GM23338 (cell line): ENCODE results near the gene TRAM2. TPM values are rescaled to one million over a fixed set of nuclear protein-coding genes. Genes with fewer than 3 reads are reported as not detected.

Experiments used
- ATAC-seq: fragments of 200-7000 bp; cut with Tn5 transposase; 3 replicates; pipeline ENCODE4 v1.9.1; 2020
- DNase-seq: peaks from one replicate; pipeline ENCODE4 v3.0.0-alpha.2; 2015; ENCODE audit warnings: low spot score
- H2AFZ ChIP-seq: fragments of 200-600 bp; sonication (generic); 2 replicates; pipeline ENCODE4 v1.8.0; 2016; ENCODE audit warnings: antibody characterized with exemption, mild to moderate bottlenecking, moderate library complexity
- H3F3A ChIP-seq: fragments of 200-600 bp; sonication (generic); replicated peaks from 2 replicates; pipeline ENCODE4 v1.8.0; 2017; ENCODE audit warnings: antibody characterized with exemption, mixed run types, low read depth
- H3K27ac ChIP-seq: fragments of 200-600 bp; sonication (generic); 2 replicates; pipeline ENCODE4 v1.6.1; 2016; ENCODE audit warnings: low read depth
- H3K27me3 ChIP-seq: fragments of 200-600 bp; sonication (generic); 2 replicates; pipeline ENCODE4 v1.8.0; 2016; ENCODE audit warnings: mild to moderate bottlenecking, mixed run types, moderate library complexity; ENCODE audit not compliant: insufficient read depth
- H3K36me3 ChIP-seq: fragments of 200-600 bp; sonication (generic); 2 replicates; pipeline ENCODE4 v1.8.0; 2016; ENCODE audit warnings: mild to moderate bottlenecking; ENCODE audit not compliant: insufficient read depth
- H3K4me1 ChIP-seq: fragments of 200-600 bp; sonication (generic); 2 replicates; pipeline ENCODE4 v1.8.0; 2016; ENCODE audit warnings: mild to moderate bottlenecking, moderate library complexity; ENCODE audit not compliant: insufficient read depth
- H3K4me2 ChIP-seq: fragments of 200-600 bp; sonication (generic); 2 replicates; pipeline ENCODE4 v1.7.1; 2017; ENCODE audit warnings: mixed run types
- H3K4me3 ChIP-seq: fragments of 200-600 bp; sonication (generic); 2 replicates; pipeline ENCODE4 v1.6.1; 2016; ENCODE audit warnings: mixed run types
- H3K79me2 ChIP-seq: fragments of 200-600 bp; sonication (generic); replicated peaks from 2 replicates; pipeline ENCODE4 v1.8.0; 2017; ENCODE audit warnings: mild to moderate bottlenecking; ENCODE audit not compliant: insufficient read depth
- H3K9me2 ChIP-seq: fragments of 200-600 bp; sonication (generic); 2 replicates; pipeline ENCODE4 v1.8.0; 2017; ENCODE audit not compliant: insufficient read depth
- H4K20me1 ChIP-seq: fragments of 200-600 bp; sonication (generic); replicated peaks from 2 replicates; pipeline ENCODE4 v1.8.0; 2017; ENCODE audit warnings: mild to moderate bottlenecking; ENCODE audit not compliant: insufficient read depth
- H3K27ac Mint-ChIP-seq: 2 replicates; pipeline ENCODE4 v1.8.0; 2020; ENCODE audit warnings: inconsistent platforms, mild to moderate bottlenecking, moderate library complexity, mixed read lengths
- H3K27me3 Mint-ChIP-seq: 3 replicates; pipeline ENCODE4 v1.8.0; 2022; ENCODE audit warnings: low read depth, mild to moderate bottlenecking, moderate library complexity, mixed read lengths, inconsistent platforms; ENCODE audit not compliant: insufficient read depth, poor library complexity
- H3K36me3 Mint-ChIP-seq: 3 replicates; pipeline ENCODE4 v1.8.0; 2021; ENCODE audit warnings: low read depth, mild to moderate bottlenecking, inconsistent platforms, moderate library complexity, mixed read lengths
- H3K4me1 Mint-ChIP-seq: 3 replicates; pipeline ENCODE4 v1.8.0; 2020; ENCODE audit warnings: mild to moderate bottlenecking, inconsistent platforms, mixed read lengths
- H3K4me3 Mint-ChIP-seq: 3 replicates; pipeline ENCODE4 v1.8.0; 2021; ENCODE audit warnings: moderate library complexity, mild to moderate bottlenecking, inconsistent platforms, mixed read lengths
- H3K9me3 Mint-ChIP-seq: 3 replicates; pipeline ENCODE4 v1.8.0; 2020; ENCODE audit warnings: moderate library complexity, mild to moderate bottlenecking, inconsistent platforms, mixed read lengths
- CREB1 ChIP-seq: fragments of 250-450 bp; sonication (Bioruptor Pico); IDR thresholded peaks from 2 replicates; pipeline ENCODE4 v1.5.0; 2020; ENCODE audit warnings: low read depth, mild to moderate bottlenecking, moderate library complexity
- EZH2 ChIP-seq: fragments of 200-600 bp; sonication (generic); IDR thresholded peaks from one replicate; pipeline ENCODE4 v1.8.0; 2017; ENCODE audit warnings: antibody characterized with exemption, mild to moderate bottlenecking, low read depth; ENCODE audit not compliant: unreplicated experiment
- JUNB ChIP-seq: IDR thresholded peaks from one replicate; pipeline ENCODE4 v1.6.1; 2016; ENCODE audit warnings: antibody characterized with exemption; ENCODE audit not compliant: unreplicated experiment
- NANOG ChIP-seq: IDR thresholded peaks from 2 replicates; pipeline ENCODE4 v1.6.1; 2016; ENCODE audit warnings: antibody characterized with exemption, borderline replicate concordance
- POLR2AphosphoS5 ChIP-seq: IDR thresholded peaks from 2 replicates; pipeline ENCODE4 v1.6.1; 2016; ENCODE audit warnings: antibody characterized with exemption, low read depth
- STAT1 ChIP-seq: IDR thresholded peaks from one replicate; pipeline ENCODE4 v1.6.1; 2016; ENCODE audit warnings: antibody characterized with exemption; ENCODE audit not compliant: unreplicated experiment
- ZNF114 ChIP-seq: fragments of 250-450 bp; sonication (Bioruptor Pico); IDR thresholded peaks from 2 replicates; pipeline ENCODE4 v1.5.0; 2020; ENCODE audit warnings: mild to moderate bottlenecking, moderate library complexity
- ZNF331 ChIP-seq: fragments of 250-450 bp; sonication (Bioruptor Pico); IDR thresholded peaks from 2 replicates; pipeline ENCODE4 v1.5.0; 2020; ENCODE audit warnings: low read depth, mild to moderate bottlenecking, moderate library complexity
- polyA plus RNA-seq: library from polyadenylated mRNA; unstranded; fragments of >200 nt; fragmentation: Nextera tagmentation; extraction: Ambion mirVana; gene quantifications from 2 replicates; pipeline ENCODE4 v1.2.1, GENCODE V29; 2016
- total RNA-seq: library from RNA; depleted of rRNA; stranded (reverse); fragments of >200 nt; shearing (Covaris generic); gene quantifications from 2 replicates; pipeline ENCODE4 v1.2.3, GENCODE V29; 2014
- TF ChIP-seq, protein P1 (sequence below), 2 experiments: fragments of 200-600 bp in 1 of 2; sonication (generic) in 1 of 2; conservative IDR thresholded peaks; 2 replicates each; pipeline versions ENCODE4 v1.5.1 to v1.6.1; 2016 to 2017; ENCODE audit warnings: antibody characterized with exemption in 2 of 2, low read depth in 2 of 2, mild to moderate bottlenecking in 2 of 2, moderate library complexity in 1 of 2
- TF ChIP-seq, protein P2 (sequence below): IDR thresholded peaks from 2 replicates; pipeline ENCODE4 v1.6.1; 2016; ENCODE audit warnings: antibody characterized with exemption
- TF ChIP-seq, protein P3 (sequence below): IDR thresholded peaks from one replicate; pipeline ENCODE4 v1.6.1; 2018; ENCODE audit warnings: antibody characterized with exemption; ENCODE audit not compliant: unreplicated experiment
- TF ChIP-seq, protein P4 (sequence below): fragments of 250-450 bp; sonication (Bioruptor Pico); IDR thresholded peaks from 2 replicates; pipeline ENCODE4 v1.5.0; 2020; ENCODE audit warnings: mild to moderate bottlenecking, moderate library complexity

TRAM2 gene
- total and polyA plus RNA-seq, 2 experiments from 2014 or later, result 4.0 to 14.0 TPM

DNA sequence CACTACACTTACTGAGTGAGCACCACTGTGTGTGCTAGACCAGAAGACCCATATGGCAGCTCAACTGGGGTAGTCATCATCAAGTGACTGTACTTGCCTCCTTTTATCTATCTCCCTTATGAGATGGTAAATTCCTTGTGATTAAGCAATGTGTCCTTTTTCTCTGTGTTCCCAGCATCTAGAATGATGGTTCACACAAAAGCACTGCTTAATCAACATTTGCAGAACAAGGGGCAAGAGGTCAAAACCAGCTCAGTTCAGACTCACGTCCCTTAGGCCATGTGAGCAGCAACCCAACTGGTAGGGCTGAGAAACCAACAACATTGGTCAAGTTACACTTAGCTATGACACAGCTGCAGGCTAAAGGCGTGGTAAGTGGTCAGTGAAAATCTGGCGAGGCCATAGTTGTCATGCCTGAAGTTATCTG is 10.0 kb downstream of the TRAM2 start:
- H3K4me2 ChIP-seq, result no peak overlapping the region
- H3K4me1 ChIP-seq, result peaks cover 35% of the 10 kb centered on the region
- peaks cover 81% of the 10 kb centered on the region for H3K79me2 ChIP-seq
- DNase-seq (no peak), ATAC-seq (no peak)
- TF ChIP-seq JUNB (no peak), ZNF114 (CRISPR knock-in tag) (no peak), POLR2AphosphoS5 (no peak), EZH2 (no peak), NANOG (no peak), CREB1 (CRISPR knock-in tag) (no peak), ZNF331 (CRISPR knock-in tag) (no peak), STAT1 (no peak)
- TF ChIP-seq, protein P1, sequence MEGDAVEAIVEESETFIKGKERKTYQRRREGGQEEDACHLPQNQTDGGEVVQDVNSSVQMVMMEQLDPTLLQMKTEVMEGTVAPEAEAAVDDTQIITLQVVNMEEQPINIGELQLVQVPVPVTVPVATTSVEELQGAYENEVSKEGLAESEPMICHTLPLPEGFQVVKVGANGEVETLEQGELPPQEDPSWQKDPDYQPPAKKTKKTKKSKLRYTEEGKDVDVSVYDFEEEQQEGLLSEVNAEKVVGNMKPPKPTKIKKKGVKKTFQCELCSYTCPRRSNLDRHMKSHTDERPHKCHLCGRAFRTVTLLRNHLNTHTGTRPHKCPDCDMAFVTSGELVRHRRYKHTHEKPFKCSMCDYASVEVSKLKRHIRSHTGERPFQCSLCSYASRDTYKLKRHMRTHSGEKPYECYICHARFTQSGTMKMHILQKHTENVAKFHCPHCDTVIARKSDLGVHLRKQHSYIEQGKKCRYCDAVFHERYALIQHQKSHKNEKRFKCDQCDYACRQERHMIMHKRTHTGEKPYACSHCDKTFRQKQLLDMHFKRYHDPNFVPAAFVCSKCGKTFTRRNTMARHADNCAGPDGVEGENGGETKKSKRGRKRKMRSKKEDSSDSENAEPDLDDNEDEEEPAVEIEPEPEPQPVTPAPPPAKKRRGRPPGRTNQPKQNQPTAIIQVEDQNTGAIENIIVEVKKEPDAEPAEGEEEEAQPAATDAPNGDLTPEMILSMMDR (conservative IDR thresholded peaks at IDR 0.05; ENCODE audit: low read depth in 2 of 2), result no peak
- TF ChIP-seq, protein P2, sequence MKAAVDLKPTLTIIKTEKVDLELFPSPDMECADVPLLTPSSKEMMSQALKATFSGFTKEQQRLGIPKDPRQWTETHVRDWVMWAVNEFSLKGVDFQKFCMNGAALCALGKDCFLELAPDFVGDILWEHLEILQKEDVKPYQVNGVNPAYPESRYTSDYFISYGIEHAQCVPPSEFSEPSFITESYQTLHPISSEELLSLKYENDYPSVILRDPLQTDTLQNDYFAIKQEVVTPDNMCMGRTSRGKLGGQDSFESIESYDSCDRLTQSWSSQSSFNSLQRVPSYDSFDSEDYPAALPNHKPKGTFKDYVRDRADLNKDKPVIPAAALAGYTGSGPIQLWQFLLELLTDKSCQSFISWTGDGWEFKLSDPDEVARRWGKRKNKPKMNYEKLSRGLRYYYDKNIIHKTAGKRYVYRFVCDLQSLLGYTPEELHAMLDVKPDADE, result no peak
- TF ChIP-seq, protein P3, sequence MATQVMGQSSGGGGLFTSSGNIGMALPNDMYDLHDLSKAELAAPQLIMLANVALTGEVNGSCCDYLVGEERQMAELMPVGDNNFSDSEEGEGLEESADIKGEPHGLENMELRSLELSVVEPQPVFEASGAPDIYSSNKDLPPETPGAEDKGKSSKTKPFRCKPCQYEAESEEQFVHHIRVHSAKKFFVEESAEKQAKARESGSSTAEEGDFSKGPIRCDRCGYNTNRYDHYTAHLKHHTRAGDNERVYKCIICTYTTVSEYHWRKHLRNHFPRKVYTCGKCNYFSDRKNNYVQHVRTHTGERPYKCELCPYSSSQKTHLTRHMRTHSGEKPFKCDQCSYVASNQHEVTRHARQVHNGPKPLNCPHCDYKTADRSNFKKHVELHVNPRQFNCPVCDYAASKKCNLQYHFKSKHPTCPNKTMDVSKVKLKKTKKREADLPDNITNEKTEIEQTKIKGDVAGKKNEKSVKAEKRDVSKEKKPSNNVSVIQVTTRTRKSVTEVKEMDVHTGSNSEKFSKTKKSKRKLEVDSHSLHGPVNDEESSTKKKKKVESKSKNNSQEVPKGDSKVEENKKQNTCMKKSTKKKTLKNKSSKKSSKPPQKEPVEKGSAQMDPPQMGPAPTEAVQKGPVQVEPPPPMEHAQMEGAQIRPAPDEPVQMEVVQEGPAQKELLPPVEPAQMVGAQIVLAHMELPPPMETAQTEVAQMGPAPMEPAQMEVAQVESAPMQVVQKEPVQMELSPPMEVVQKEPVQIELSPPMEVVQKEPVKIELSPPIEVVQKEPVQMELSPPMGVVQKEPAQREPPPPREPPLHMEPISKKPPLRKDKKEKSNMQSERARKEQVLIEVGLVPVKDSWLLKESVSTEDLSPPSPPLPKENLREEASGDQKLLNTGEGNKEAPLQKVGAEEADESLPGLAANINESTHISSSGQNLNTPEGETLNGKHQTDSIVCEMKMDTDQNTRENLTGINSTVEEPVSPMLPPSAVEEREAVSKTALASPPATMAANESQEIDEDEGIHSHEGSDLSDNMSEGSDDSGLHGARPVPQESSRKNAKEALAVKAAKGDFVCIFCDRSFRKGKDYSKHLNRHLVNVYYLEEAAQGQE, result no peak
- TF ChIP-seq, protein P4, sequence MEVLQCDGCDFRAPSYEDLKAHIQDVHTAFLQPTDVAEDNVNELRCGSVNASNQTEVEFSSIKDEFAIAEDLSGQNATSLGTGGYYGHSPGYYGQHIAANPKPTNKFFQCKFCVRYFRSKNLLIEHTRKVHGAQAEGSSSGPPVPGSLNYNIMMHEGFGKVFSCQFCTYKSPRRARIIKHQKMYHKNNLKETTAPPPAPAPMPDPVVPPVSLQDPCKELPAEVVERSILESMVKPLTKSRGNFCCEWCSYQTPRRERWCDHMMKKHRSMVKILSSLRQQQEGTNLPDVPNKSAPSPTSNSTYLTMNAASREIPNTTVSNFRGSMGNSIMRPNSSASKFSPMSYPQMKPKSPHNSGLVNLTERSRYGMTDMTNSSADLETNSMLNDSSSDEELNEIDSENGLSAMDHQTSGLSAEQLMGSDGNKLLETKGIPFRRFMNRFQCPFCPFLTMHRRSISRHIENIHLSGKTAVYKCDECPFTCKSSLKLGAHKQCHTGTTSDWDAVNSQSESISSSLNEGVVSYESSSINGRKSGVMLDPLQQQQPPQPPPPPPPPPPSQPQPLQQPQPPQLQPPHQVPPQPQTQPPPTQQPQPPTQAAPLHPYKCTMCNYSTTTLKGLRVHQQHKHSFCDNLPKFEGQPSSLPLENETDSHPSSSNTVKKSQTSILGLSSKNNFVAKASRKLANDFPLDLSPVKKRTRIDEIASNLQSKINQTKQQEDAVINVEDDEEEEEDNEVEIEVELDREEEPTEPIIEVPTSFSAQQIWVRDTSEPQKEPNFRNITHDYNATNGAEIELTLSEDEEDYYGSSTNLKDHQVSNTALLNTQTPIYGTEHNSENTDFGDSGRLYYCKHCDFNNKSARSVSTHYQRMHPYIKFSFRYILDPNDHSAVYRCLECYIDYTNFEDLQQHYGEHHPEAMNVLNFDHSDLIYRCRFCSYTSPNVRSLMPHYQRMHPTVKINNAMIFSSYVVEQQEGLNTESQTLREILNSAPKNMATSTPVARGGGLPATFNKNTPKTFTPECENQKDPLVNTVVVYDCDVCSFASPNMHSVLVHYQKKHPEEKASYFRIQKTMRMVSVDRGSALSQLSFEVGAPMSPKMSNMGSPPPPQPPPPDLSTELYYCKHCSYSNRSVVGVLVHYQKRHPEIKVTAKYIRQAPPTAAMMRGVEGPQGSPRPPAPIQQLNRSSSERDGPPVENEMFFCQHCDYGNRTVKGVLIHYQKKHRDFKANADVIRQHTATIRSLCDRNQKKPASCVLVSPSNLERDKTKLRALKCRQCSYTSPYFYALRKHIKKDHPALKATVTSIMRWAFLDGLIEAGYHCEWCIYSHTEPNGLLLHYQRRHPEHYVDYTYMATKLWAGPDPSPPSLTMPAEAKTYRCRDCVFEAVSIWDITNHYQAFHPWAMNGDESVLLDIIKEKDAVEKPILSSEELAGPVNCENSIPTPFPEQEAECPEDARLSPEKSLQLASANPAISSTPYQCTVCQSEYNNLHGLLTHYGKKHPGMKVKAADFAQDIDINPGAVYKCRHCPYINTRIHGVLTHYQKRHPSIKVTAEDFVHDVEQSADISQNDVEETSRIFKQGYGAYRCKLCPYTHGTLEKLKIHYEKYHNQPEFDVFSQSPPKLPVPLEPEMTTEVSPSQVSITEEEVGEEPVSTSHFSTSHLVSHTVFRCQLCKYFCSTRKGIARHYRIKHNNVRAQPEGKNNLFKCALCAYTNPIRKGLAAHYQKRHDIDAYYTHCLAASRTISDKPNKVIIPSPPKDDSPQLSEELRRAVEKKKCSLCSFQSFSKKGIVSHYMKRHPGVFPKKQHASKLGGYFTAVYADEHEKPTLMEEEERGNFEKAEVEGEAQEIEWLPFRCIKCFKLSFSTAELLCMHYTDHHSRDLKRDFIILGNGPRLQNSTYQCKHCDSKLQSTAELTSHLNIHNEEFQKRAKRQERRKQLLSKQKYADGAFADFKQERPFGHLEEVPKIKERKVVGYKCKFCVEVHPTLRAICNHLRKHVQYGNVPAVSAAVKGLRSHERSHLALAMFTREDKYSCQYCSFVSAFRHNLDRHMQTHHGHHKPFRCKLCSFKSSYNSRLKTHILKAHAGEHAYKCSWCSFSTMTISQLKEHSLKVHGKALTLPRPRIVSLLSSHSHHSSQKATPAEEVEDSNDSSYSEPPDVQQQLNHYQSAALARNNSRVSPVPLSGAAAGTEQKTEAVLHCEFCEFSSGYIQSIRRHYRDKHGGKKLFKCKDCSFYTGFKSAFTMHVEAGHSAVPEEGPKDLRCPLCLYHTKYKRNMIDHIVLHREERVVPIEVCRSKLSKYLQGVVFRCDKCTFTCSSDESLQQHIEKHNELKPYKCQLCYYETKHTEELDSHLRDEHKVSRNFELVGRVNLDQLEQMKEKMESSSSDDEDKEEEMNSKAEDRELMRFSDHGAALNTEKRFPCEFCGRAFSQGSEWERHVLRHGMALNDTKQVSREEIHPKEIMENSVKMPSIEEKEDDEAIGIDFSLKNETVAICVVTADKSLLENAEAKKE (CRISPR knock-in tag), result no peak
- H4K20me1 ChIP-seq, result no peaks in the 10 kb centered on the region; the same call in 1 of the 2 replicates
- H2AFZ ChIP-seq, result no peak overlapping the region
- no peaks in the 10 kb centered on the region for H3F3A ChIP-seq
- Mint-ChIP-seq H3K36me3 (no peaks in the 10 kb centered on the region; the same call in 1 of the 3 replicates), H3K27ac (no peak overlapping the region), H3K4me1 (peaks cover 59% of the 10 kb centered on the region), H3K4me3 (no peak overlapping the region), H3K9me3 (no peaks in the 10 kb centered on the region), H3K27me3 (peaks cover 3% of the 10 kb centered on the region)
- H3K9me2 ChIP-seq, result 0 out of 2 replicates have a peak, but pooled peaks cover 4% of the 10 kb centered on the region
- no peaks in the 10 kb centered on the region for H3K36me3 ChIP-seq
- H3K27me3 ChIP-seq, result no peaks in the 10 kb centered on the region
- no peak overlapping the region for H3K4me3 ChIP-seq
- H3K27ac ChIP-seq, result no peak overlapping the region
